Lower leg skin (tissue), 4 donors: ENCODE data around the gene HMGCS2. TPM values are rescaled to one million over a fixed set of nuclear protein-coding genes. Genes with fewer than 3 reads are reported as not detected.

Experiments used
- DNase-seq, 2 donors: peaks; one replicate each; pipeline ENCODE4 v3.0.0-alpha.2; 2019; ENCODE audit warnings: low spot score in 2 of 2
- H3K4me3 ChIP-seq: fragments of 200-600 bp; sonication (generic); 2 replicates; pipeline ENCODE4 v1.5.1; 2017; ENCODE audit warnings: mild to moderate bottlenecking, low read depth; ENCODE audit not compliant: poor library complexity, severe bottlenecking
- CTCF ChIP-seq, 3 donors: fragments of 450-650 bp; IDR thresholded peaks; one replicate each; pipeline ENCODE4 v1.5.1; 2016; ENCODE audit warnings: antibody characterized with exemption in 3 of 3, mild to moderate bottlenecking in 3 of 3, moderate library complexity in 2 of 3
- POLR2A ChIP-seq, 2 donors: fragments of 450-650 bp; IDR thresholded peaks; one replicate each; pipeline ENCODE4 v1.6.1; 2016 to 2017; ENCODE audit warnings: antibody characterized with exemption in 2 of 2, mild to moderate bottlenecking in 1 of 2, moderate library complexity in 1 of 2
- WGBS, 2 donors: methylation state at CpG; one replicate each; pipeline ENCODE4 v1.1.5; 2018; 5-methylcytosine and 5-hydroxymethylcytosine counted together
- intact Hi-C: fragments of 100-400 bp; cut with DNase I; formaldehyde crosslinking; loops from one replicate; pipeline ENCODE4 v1.15.0; 2023; ENCODE audit warnings: low total_unique reads
- total RNA-seq, 4 donors: library from RNA; depleted of rRNA; stranded (reverse); fragments of >200 nt; gene quantifications; one replicate each; pipeline ENCODE4 v1.1.0, GENCODE V29; 2016

Gene HMGCS2
- total RNA-seq, 4 donors from 2014 or later: 23.9 to 400 (median 93.4) TPM

- 76 to 77% methylated on average over 11 of the region's 11 CpGs for WGBS, 2 donors
- DNase-seq: no peak
- H3K4me3 ChIP-seq: no peak overlapping the region
- no peak for TF ChIP-seq CTCF (IDR thresholded peaks at IDR 0.05)
- no peak for TF ChIP-seq POLR2A (IDR thresholded peaks at IDR 0.05)
- intact Hi-C loops: no loop called here
Measured at GRCh38 chr1:119732465-119733168, 36.1 kb downstream of the HMGCS2 start.

- no peak for DNase-seq
- 90% methylated on average over 6 of the region's 6 CpGs for WGBS, 2 donors
- no peak overlapping the region for H3K4me3 ChIP-seq
- TF ChIP-seq POLR2A (IDR thresholded peaks at IDR 0.05) (no peak), CTCF (IDR thresholded peaks at IDR 0.05) (no peak)
- intact Hi-C loops: no loop called here
Measured at GRCh38 chr1:119731741-119732430, 36.8 kb downstream of the HMGCS2 start.

- 82 to 88% methylated on average over 5 of the region's 5 CpGs for WGBS, 2 donors
- intact Hi-C loops: no loop called here
Measured at GRCh38 chr1:119731060-119731459, 37.6 kb downstream of the HMGCS2 start.

GRCh38 chr1:119729044-119729443 is 39.7 kb downstream of the HMGCS2 start:
- no peak overlapping the region for H3K4me3 ChIP-seq
- no peak for DNase-seq
- intact Hi-C loops: no loop called here
- TF ChIP-seq POLR2A (IDR thresholded peaks at IDR 0.05) (no peak), CTCF (IDR thresholded peaks at IDR 0.05) (no peak)

More at GRCh38 chr1:119731060-119731459, 37.6 kb downstream of the HMGCS2 start:
- no peak for TF ChIP-seq CTCF (IDR thresholded peaks at IDR 0.05)
- TF ChIP-seq POLR2A (IDR thresholded peaks at IDR 0.05): no peak
- no peak for DNase-seq
- H3K4me3 ChIP-seq: no peak overlapping the region

GRCh38 chr1:119727991-119728390 is 40.7 kb downstream of the HMGCS2 start:
- 47 to 63% methylated on average over 1 of the region's 1 CpG for WGBS, 2 donors
- DNase-seq: no peak
- TF ChIP-seq CTCF (IDR thresholded peaks at IDR 0.05) (no peak), POLR2A (IDR thresholded peaks at IDR 0.05) (no peak)
- no peak overlapping the region for H3K4me3 ChIP-seq
- intact Hi-C loops: no loop called here
